DMS 273 treated with DMSO at 0.1 percent for 48 hours (cell line): ENCODE results near the gene DEPP1.

ENCODE experiments used
- DNase-seq: peaks from one replicate; lab custom pipeline; 2025; lab: John Stamatoyannopoulos, UW

Gene DEPP1

GRCh38 chr10:44993226-44993921, 14.8 kb upstream of the DEPP1 start:
- DNase-seq, result no peak

GRCh38 chr10:44992732-44993225, 14.2 kb upstream of the DEPP1 start:
- DNase-seq, result no peak

GRCh38 chr10:44992070-44992731, 13.6 kb upstream of the DEPP1 start:
- no peak for DNase-seq

- no peak for DNase-seq
Measured at GRCh38 chr10:44991571-44991970, 13.0 kb upstream of the DEPP1 start.

- no peak for DNase-seq
Measured at GRCh38 chr10:44990965-44991364, 12.4 kb upstream of the DEPP1 start.

- no peak for DNase-seq
Measured at GRCh38 chr10:44990302-44990655, 11.7 kb upstream of the DEPP1 start.

- no peak for DNase-seq
Measured at GRCh38 chr10:44989597-44990301, 11.1 kb upstream of the DEPP1 start.

- DNase-seq, result no peak
Measured at GRCh38 chr10:44988957-44989585, 10.5 kb upstream of the DEPP1 start.

- DNase-seq, result no peak
Measured at GRCh38 chr10:44986670-44987069, 8.1 kb upstream of the DEPP1 start.

- no peak for DNase-seq
Measured at GRCh38 chr10:44986179-44986578, 7.6 kb upstream of the DEPP1 start.

- no peak for DNase-seq
Measured at GRCh38 chr10:44985175-44985681, 6.6 kb upstream of the DEPP1 start.

GRCh38 chr10:44984671-44985101, 6.1 kb upstream of the DEPP1 start:
- no peak for DNase-seq

GRCh38 chr10:44983895-44984278, 5.3 kb upstream of the DEPP1 start:
- DNase-seq, result no peak

GRCh38 chr10:44983066-44983894, 4.7 kb upstream of the DEPP1 start:
- DNase-seq, result no peak

GRCh38 chr10:44982496-44982895, 3.9 kb upstream of the DEPP1 start:
- DNase-seq, result no peak

GRCh38 chr10:44982114-44982460, 3.5 kb upstream of the DEPP1 start:
- no peak for DNase-seq

- DNase-seq, result no peak
Measured at GRCh38 chr10:44981172-44982113, 2.8 kb upstream of the DEPP1 start.

GRCh38 chr10:44980309-44981171, 1.9 kb upstream of the DEPP1 start:
- no peak for DNase-seq
